ENCODE data around the gene FXYD5. TPM values are rescaled to one million over a fixed set of nuclear protein-coding genes. Genes with fewer than 3 reads are reported as not detected.

FXYD5 gene
- total RNA-seq, 1 experiment from 2014 or later = 181 TPM

DNA sequence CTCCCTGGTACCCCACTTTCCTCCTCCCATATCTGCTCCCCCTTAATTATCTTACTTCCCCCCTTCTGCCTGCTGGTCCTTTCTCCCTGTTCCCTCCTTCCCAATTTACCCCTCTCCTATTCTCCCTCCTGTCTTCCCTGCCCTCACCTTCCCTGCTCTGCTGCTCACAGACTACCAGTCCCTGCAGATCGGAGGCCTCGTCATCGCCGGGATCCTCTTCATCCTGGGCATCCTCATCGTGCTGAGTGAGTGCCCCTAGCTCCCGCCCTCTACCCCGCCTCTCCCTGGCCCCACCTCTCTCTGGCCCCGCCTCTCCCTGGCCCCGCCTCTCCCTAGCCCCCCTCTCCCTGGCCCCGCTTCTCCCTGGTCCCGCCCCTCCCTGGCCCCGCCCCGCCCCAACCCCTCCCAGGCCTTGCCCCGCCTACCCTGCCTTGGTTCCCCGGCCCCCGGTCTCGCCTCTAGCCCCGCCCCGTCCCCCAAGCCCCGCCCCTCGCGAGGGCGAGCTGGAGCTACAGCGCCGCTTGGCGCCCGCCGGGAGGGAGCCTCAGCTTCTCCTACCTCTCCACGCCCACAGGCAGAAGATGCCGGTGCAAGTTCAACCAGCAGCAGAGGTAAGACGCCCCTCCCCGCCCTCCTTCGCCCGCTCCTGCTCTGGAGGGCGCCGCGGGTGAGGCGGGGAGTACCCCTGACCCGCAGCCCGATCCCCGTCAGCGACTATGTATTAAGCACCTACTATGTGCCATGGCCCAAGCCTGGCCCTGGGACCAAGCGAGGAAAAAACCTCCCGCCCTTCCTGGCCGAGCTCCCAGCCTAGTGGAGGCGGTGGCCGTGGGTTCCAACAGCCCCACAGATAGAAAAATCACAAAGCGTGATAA lies 13.3 kb upstream of the FXYD5 start:
- CTCF ChIA-PET = interaction anchor here (0.5 to 2.2 kb wide), 22 partner anchors 9 to 1768 kb away, joined by 3 to 23 read pairs (median 4); partner anchors contain the start of genes CEBPG and FXYD5
- Histone ChIP-seq H3K4me3 (no peak overlapping the region; the same call in 1 of the 2 replicates), H2AFZ (no peak overlapping the region), H3K27ac (no peak overlapping the region), H3K36me3 (ENCODE audit: low read depth) (no peaks in the 10 kb centered on the region), H3K27me3 (ENCODE audit: insufficient read depth, low read depth) (no peaks in the 10 kb centered on the region), H3F3A (ENCODE audit: insufficient read depth, low read depth) (peaks cover 26% of the 10 kb centered on the region; the same call in 1 of the 2 replicates), H3K4me1 (replicated peaks; ENCODE audit: insufficient read depth) (peaks cover 20% of the 10 kb centered on the region), H4K20me1 (ENCODE audit: insufficient read depth) (no peaks in the 10 kb centered on the region), H3K79me2 (ENCODE audit: low read depth) (no peaks in the 10 kb centered on the region), H3K9me3 (ENCODE audit: insufficient read depth, low read depth) (no peaks in the 10 kb centered on the region), H3K9me2 (ENCODE audit: insufficient read depth) (no peaks in the 10 kb centered on the region), H3K4me2 (peak overlapping the region; percentile 73)
- DNase-seq = peak; percentile 77 to 95
- intact Hi-C loops (cut with micrococcal nuclease; ENCODE audit: unreplicated experiment) = loop anchor here (1.0 to 10.0 kb wide), 6 partner anchors 52 to 214 kb away; partner anchors contain the start of genes FFAR3 and USF2
- no TSS peak for BruUV-seq (replicated peaks)
- TF ChIP-seq, protein P1, sequence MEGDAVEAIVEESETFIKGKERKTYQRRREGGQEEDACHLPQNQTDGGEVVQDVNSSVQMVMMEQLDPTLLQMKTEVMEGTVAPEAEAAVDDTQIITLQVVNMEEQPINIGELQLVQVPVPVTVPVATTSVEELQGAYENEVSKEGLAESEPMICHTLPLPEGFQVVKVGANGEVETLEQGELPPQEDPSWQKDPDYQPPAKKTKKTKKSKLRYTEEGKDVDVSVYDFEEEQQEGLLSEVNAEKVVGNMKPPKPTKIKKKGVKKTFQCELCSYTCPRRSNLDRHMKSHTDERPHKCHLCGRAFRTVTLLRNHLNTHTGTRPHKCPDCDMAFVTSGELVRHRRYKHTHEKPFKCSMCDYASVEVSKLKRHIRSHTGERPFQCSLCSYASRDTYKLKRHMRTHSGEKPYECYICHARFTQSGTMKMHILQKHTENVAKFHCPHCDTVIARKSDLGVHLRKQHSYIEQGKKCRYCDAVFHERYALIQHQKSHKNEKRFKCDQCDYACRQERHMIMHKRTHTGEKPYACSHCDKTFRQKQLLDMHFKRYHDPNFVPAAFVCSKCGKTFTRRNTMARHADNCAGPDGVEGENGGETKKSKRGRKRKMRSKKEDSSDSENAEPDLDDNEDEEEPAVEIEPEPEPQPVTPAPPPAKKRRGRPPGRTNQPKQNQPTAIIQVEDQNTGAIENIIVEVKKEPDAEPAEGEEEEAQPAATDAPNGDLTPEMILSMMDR (conservative IDR thresholded peaks at IDR 0.05) = peak; percentile 54; the same call in 1 of the 2 replicates
- TF ChIP-seq EZH2 (IDR thresholded peaks at IDR 0.05; ENCODE audit: low read depth) = no peak
- POLR2A ChIA-PET (ENCODE audit: unreplicated experiment) = interaction anchor here (0.6 to 0.7 kb wide), 5 partner anchors 13 to 1517 kb away, joined by 4 to 19 read pairs (median 13); partner anchors contain the start of genes FXYD3 and FXYD5

- BruUV-seq (replicated peaks) = no TSS peak
- peak overlapping the region; percentile 38; the same call in 1 of the 2 replicates for H3K4me3 ChIP-seq
Observed at GRCh38 chr19:35141837-35142605, 12.5 kb upstream of the FXYD5 start.

More at GRCh38 chr19:35141837-35142605, 12.5 kb upstream of the FXYD5 start:
- Histone ChIP-seq H4K20me1 (ENCODE audit: insufficient read depth) (no peaks in the 10 kb centered on the region), H3F3A (ENCODE audit: insufficient read depth, low read depth) (peaks cover 26% of the 10 kb centered on the region; the same call in 1 of the 2 replicates), H3K4me2 (peak overlapping the region; percentile 74), H3K9me2 (ENCODE audit: insufficient read depth) (no peaks in the 10 kb centered on the region), H3K27ac (no peak overlapping the region), H3K27me3 (ENCODE audit: insufficient read depth, low read depth) (no peaks in the 10 kb centered on the region), H3K9me3 (ENCODE audit: insufficient read depth, low read depth) (no peaks in the 10 kb centered on the region), H3K79me2 (ENCODE audit: low read depth) (no peaks in the 10 kb centered on the region), H3K4me1 (replicated peaks; ENCODE audit: insufficient read depth) (peaks cover 20% of the 10 kb centered on the region), H2AFZ (no peak overlapping the region), H3K36me3 (ENCODE audit: low read depth) (no peaks in the 10 kb centered on the region)
- ChIA-PET CTCF (interaction anchor here (0.5 to 2.2 kb wide), 17 partner anchors 8 to 346 kb away, joined by 3 to 23 read pairs (median 5); partner anchors contain the start of gene FXYD5), POLR2A (ENCODE audit: unreplicated experiment) (interaction anchor here (0.6 to 0.7 kb wide), 2 partner anchors 76 to 135 kb away, joined by 5 to 13 read pairs; no protein-coding TSS in a partner anchor)
- no peak for DNase-seq
- intact Hi-C loops (cut with micrococcal nuclease; ENCODE audit: unreplicated experiment) = loop anchor here (1.0 to 10.0 kb wide), 7 partner anchors 53 to 213 kb away; partner anchors contain the start of genes FFAR3 and USF2
- no peak for TF ChIP-seq EZH2 (IDR thresholded peaks at IDR 0.05; ENCODE audit: low read depth)
- TF ChIP-seq, protein P1 (conservative IDR thresholded peaks at IDR 0.05) = no peak

Measured in PC-9 (cell line).